Measurements from ENCODE around the gene LAMB4. TPM values are rescaled to one million over a fixed set of nuclear protein-coding genes. Genes with fewer than 3 reads are reported as not detected.

LAMB4 gene
- total RNA-seq, 1 donor from 2014 or later, result 1.1 TPM

- Mint-ChIP-seq H3K4me3 (ENCODE audit: unreplicated experiment) (no peak overlapping the region), H3K27me3 (ENCODE audit: unreplicated experiment) (peaks cover 4% of the 10 kb centered on the region), H3K4me1 (ENCODE audit: unreplicated experiment) (no peaks in the 10 kb centered on the region), H3K27ac (ENCODE audit: unreplicated experiment) (no peak overlapping the region), H3K9me3 (ENCODE audit: unreplicated experiment) (no peaks in the 10 kb centered on the region), H3K36me3 (ENCODE audit: low read depth, unreplicated experiment) (no peaks in the 10 kb centered on the region)
- DNase-seq (ENCODE audit: low spot score), result no peak
- no peak for TF ChIP-seq CTCF (IDR thresholded peaks at IDR 0.05; ENCODE audit: unreplicated experiment)
Measured at GRCh38 chr7:108026116-108026515, 104.0 kb downstream of the LAMB4 start.

- no peak for TF ChIP-seq CTCF (IDR thresholded peaks at IDR 0.05; ENCODE audit: unreplicated experiment)
- Mint-ChIP-seq H3K9me3 (ENCODE audit: unreplicated experiment) (no peaks in the 10 kb centered on the region), H3K27me3 (ENCODE audit: unreplicated experiment) (peaks cover 6% of the 10 kb centered on the region), H3K4me3 (ENCODE audit: unreplicated experiment) (no peak overlapping the region), H3K36me3 (ENCODE audit: low read depth, unreplicated experiment) (no peaks in the 10 kb centered on the region), H3K27ac (ENCODE audit: unreplicated experiment) (no peak overlapping the region), H3K4me1 (ENCODE audit: unreplicated experiment) (no peaks in the 10 kb centered on the region)
- no peak for DNase-seq (ENCODE audit: low spot score)
Measured at GRCh38 chr7:108024538-108024937, 105.6 kb downstream of the LAMB4 start.

GRCh38 chr7:108020585-108020984, 109.6 kb downstream of the LAMB4 start:
- H3K27me3 Mint-ChIP-seq (ENCODE audit: unreplicated experiment), result peaks cover 2% of the 10 kb centered on the region
- H3K4me3 Mint-ChIP-seq (ENCODE audit: unreplicated experiment), result no peak overlapping the region
- H3K9me3 Mint-ChIP-seq (ENCODE audit: unreplicated experiment), result no peaks in the 10 kb centered on the region
- H3K27ac Mint-ChIP-seq (ENCODE audit: unreplicated experiment), result no peak overlapping the region
- DNase-seq (ENCODE audit: low spot score), result no peak
- no peak for TF ChIP-seq CTCF (IDR thresholded peaks at IDR 0.05; ENCODE audit: unreplicated experiment)
- no peaks in the 10 kb centered on the region for H3K36me3 Mint-ChIP-seq (ENCODE audit: low read depth, unreplicated experiment)
- peaks cover 5% of the 10 kb centered on the region for H3K4me1 Mint-ChIP-seq (ENCODE audit: unreplicated experiment)

- DNase-seq (ENCODE audit: low spot score), result no peak
- H3K27me3 Mint-ChIP-seq (ENCODE audit: unreplicated experiment), result peaks cover 2% of the 10 kb centered on the region
- H3K4me1 Mint-ChIP-seq (ENCODE audit: unreplicated experiment), result peaks cover 19% of the 10 kb centered on the region
- no peaks in the 10 kb centered on the region for H3K9me3 Mint-ChIP-seq (ENCODE audit: unreplicated experiment)
- H3K27ac Mint-ChIP-seq (ENCODE audit: unreplicated experiment), result no peak overlapping the region
- TF ChIP-seq CTCF (IDR thresholded peaks at IDR 0.05; ENCODE audit: unreplicated experiment), result no peak
- H3K4me3 Mint-ChIP-seq (ENCODE audit: unreplicated experiment), result no peak overlapping the region
- H3K36me3 Mint-ChIP-seq (ENCODE audit: low read depth, unreplicated experiment), result no peaks in the 10 kb centered on the region
Measured at GRCh38 chr7:108018668-108019067, 111.5 kb downstream of the LAMB4 start.

- no peak for DNase-seq (ENCODE audit: low spot score)
- no peaks in the 10 kb centered on the region for H3K36me3 Mint-ChIP-seq (ENCODE audit: low read depth, unreplicated experiment)
- H3K4me3 Mint-ChIP-seq (ENCODE audit: unreplicated experiment), result no peak overlapping the region
- TF ChIP-seq CTCF (IDR thresholded peaks at IDR 0.05; ENCODE audit: unreplicated experiment), result no peak
- peaks cover 2% of the 10 kb centered on the region for H3K27me3 Mint-ChIP-seq (ENCODE audit: unreplicated experiment)
- H3K27ac Mint-ChIP-seq (ENCODE audit: unreplicated experiment), result no peak overlapping the region
- H3K9me3 Mint-ChIP-seq (ENCODE audit: unreplicated experiment), result no peaks in the 10 kb centered on the region
- peaks cover 20% of the 10 kb centered on the region for H3K4me1 Mint-ChIP-seq (ENCODE audit: unreplicated experiment)
Measured at GRCh38 chr7:108017776-108018151, 112.4 kb downstream of the LAMB4 start.
